Measurements from ENCODE around the gene CENPK. TPM values are rescaled to one million over a fixed set of nuclear protein-coding genes. Genes with fewer than 3 reads are reported as not detected.
A peak's percentile ranks its signal among the peaks of the same experiment; 100 is the strongest.

Gene CENPK
- total RNA-seq, 1 donor from 2014 or later: 7.0 TPM

- no peaks in the 10 kb centered on the region for H4K20me1 ChIP-seq (ENCODE audit: insufficient read depth, low read length)
- H3K79me2 ChIP-seq (ENCODE audit: insufficient read depth, low read length): peaks cover 64% of the 10 kb centered on the region
- no peak overlapping the region for H3K27ac Mint-ChIP-seq (ENCODE audit: unreplicated experiment)
These were observed 83.4 kb downstream of the CENPK start for GRCh38 chr5:65479527-65479926.

GRCh38 chr5:65478336-65478735 lies 84.6 kb downstream of the CENPK start:
- FAIRE-seq (no peak), DNase-seq (ENCODE audit: low read depth) (no peak)
- no peaks in the 10 kb centered on the region for H3K9me3 Mint-ChIP-seq (ENCODE audit: unreplicated experiment)
- no peak overlapping the region for H2AFZ ChIP-seq (ENCODE audit: low read depth, low read length)
- H3K27ac Mint-ChIP-seq (ENCODE audit: unreplicated experiment): no peak overlapping the region
- peaks cover 13% of the 10 kb centered on the region for H3K4me1 Mint-ChIP-seq (ENCODE audit: low read depth, unreplicated experiment)
- no peak for TF ChIP-seq EZH2 (IDR thresholded peaks at IDR 0.05; ENCODE audit: insufficient read depth, low read length)
- H3K9ac ChIP-seq (ENCODE audit: low read length): peak overlapping the region; percentile 94
- peak overlapping the region; percentile 95 for H3K4me3 ChIP-seq (ENCODE audit: insufficient read depth, low read depth, low read length)
- peaks cover 76% of the 10 kb centered on the region for H3K79me2 ChIP-seq (ENCODE audit: insufficient read depth, low read length)
- no peaks in the 10 kb centered on the region for H3K27me3 Mint-ChIP-seq (ENCODE audit: low read depth, unreplicated experiment)
- no peaks in the 10 kb centered on the region for H4K20me1 ChIP-seq (ENCODE audit: insufficient read depth, low read length)
- H3K9me3 ChIP-seq (ENCODE audit: insufficient read depth, low read depth, low read length): no peaks in the 10 kb centered on the region
- H3K27me3 ChIP-seq (ENCODE audit: insufficient read depth, low read length): no peaks in the 10 kb centered on the region
- peak overlapping the region; percentile 91 for H3K4me2 ChIP-seq (ENCODE audit: low read length)
- peaks cover 13% of the 10 kb centered on the region for H3K4me1 ChIP-seq (ENCODE audit: insufficient read depth, low read length)
- no peak overlapping the region for H3K4me3 Mint-ChIP-seq (ENCODE audit: unreplicated experiment)
- H3K27ac ChIP-seq (ENCODE audit: low read depth, low read length): peak overlapping the region; percentile 90
- H3K36me3 ChIP-seq (ENCODE audit: insufficient read depth, low read length): no peaks in the 10 kb centered on the region
- no peaks in the 10 kb centered on the region for H3K36me3 Mint-ChIP-seq (ENCODE audit: low read depth, unreplicated experiment)

More at GRCh38 chr5:65479527-65479926, 83.4 kb downstream of the CENPK start:
- Histone ChIP-seq H2AFZ (ENCODE audit: low read depth, low read length) (no peak overlapping the region), H3K9me3 (ENCODE audit: insufficient read depth, low read depth, low read length) (no peaks in the 10 kb centered on the region), H3K27me3 (ENCODE audit: insufficient read depth, low read length) (no peaks in the 10 kb centered on the region), H3K27ac (ENCODE audit: low read depth, low read length) (peak overlapping the region; percentile 90), H3K9ac (ENCODE audit: low read length) (peak overlapping the region; percentile 94), H3K4me1 (ENCODE audit: insufficient read depth, low read length) (peaks cover 17% of the 10 kb centered on the region), H3K36me3 (ENCODE audit: insufficient read depth, low read length) (no peaks in the 10 kb centered on the region), H3K4me3 (ENCODE audit: insufficient read depth, low read depth, low read length) (peak overlapping the region; percentile 95), H3K4me2 (ENCODE audit: low read length) (peak overlapping the region; percentile 91)
- Mint-ChIP-seq H3K36me3 (ENCODE audit: low read depth, unreplicated experiment) (no peaks in the 10 kb centered on the region), H3K4me3 (ENCODE audit: unreplicated experiment) (no peak overlapping the region), H3K27me3 (ENCODE audit: low read depth, unreplicated experiment) (no peaks in the 10 kb centered on the region), H3K9me3 (ENCODE audit: unreplicated experiment) (no peaks in the 10 kb centered on the region), H3K4me1 (ENCODE audit: low read depth, unreplicated experiment) (peaks cover 12% of the 10 kb centered on the region)
- no peak for DNase-seq (ENCODE audit: low read depth)
- FAIRE-seq: no peak
- TF ChIP-seq EZH2 (IDR thresholded peaks at IDR 0.05; ENCODE audit: insufficient read depth, low read length) (no peak), CTCF (IDR thresholded peaks at IDR 0.05; ENCODE audit: insufficient read depth, low read depth, low read length) (no peak)

GRCh38 chr5:65475895-65476294 lies 87.1 kb downstream of the CENPK start:
- no peak overlapping the region for H3K9ac ChIP-seq (ENCODE audit: low read length)
- H3K27me3 ChIP-seq (ENCODE audit: insufficient read depth, low read length): no peaks in the 10 kb centered on the region
- H3K4me1 Mint-ChIP-seq (ENCODE audit: low read depth, unreplicated experiment): peaks cover 9% of the 10 kb centered on the region
- FAIRE-seq (no peak), DNase-seq (ENCODE audit: low read depth) (no peak)
- no peaks in the 10 kb centered on the region for H3K36me3 Mint-ChIP-seq (ENCODE audit: low read depth, unreplicated experiment)
- H3K79me2 ChIP-seq (ENCODE audit: insufficient read depth, low read length): peaks cover 100% of the 10 kb centered on the region
- H3K4me3 Mint-ChIP-seq (ENCODE audit: unreplicated experiment): no peak overlapping the region
- no peaks in the 10 kb centered on the region for H3K36me3 ChIP-seq (ENCODE audit: insufficient read depth, low read length)
- no peaks in the 10 kb centered on the region for H3K27me3 Mint-ChIP-seq (ENCODE audit: low read depth, unreplicated experiment)
- peaks cover 6% of the 10 kb centered on the region for H3K4me1 ChIP-seq (ENCODE audit: insufficient read depth, low read length)
- no peak overlapping the region for H2AFZ ChIP-seq (ENCODE audit: low read depth, low read length)
- no peaks in the 10 kb centered on the region for H3K9me3 Mint-ChIP-seq (ENCODE audit: unreplicated experiment)
- peak overlapping the region; percentile 42 for H3K4me2 ChIP-seq (ENCODE audit: low read length)
- TF ChIP-seq CTCF (IDR thresholded peaks at IDR 0.05; ENCODE audit: insufficient read depth, low read depth, low read length): no peak
- no peak for TF ChIP-seq EZH2 (IDR thresholded peaks at IDR 0.05; ENCODE audit: insufficient read depth, low read length)
- H3K27ac ChIP-seq (ENCODE audit: low read depth, low read length): no peak overlapping the region
- H3K9me3 ChIP-seq (ENCODE audit: insufficient read depth, low read depth, low read length): no peaks in the 10 kb centered on the region
- no peak overlapping the region for H3K27ac Mint-ChIP-seq (ENCODE audit: unreplicated experiment)
- H3K4me3 ChIP-seq (ENCODE audit: insufficient read depth, low read depth, low read length): no peak overlapping the region
- H4K20me1 ChIP-seq (ENCODE audit: insufficient read depth, low read length): no peaks in the 10 kb centered on the region
